Adrenal gland (tissue), 5 donors: ENCODE data around the gene PRC1.

Experiments used
- CTCF ChIP-seq, 6 experiments: fragments of 450-650 bp in 4 of 6; fragments of 200-600 bp in 2 of 6; sonication (generic) in 1 of 6; IDR thresholded peaks; 1 replicate in 5 of 6; 2 replicates in 1 of 6; pipeline versions ENCODE4 v1.5.1 to v1.8.0; 2016 to 2021; ENCODE audit warnings: antibody characterized with exemption in 6 of 6, mild to moderate bottlenecking in 2 of 6, moderate library complexity in 1 of 6
- POLR2A ChIP-seq, 2 donors: fragments of 450-650 bp; IDR thresholded peaks; one replicate each; pipeline ENCODE4 v1.6.1; 2017; ENCODE audit warnings: antibody characterized with exemption in 2 of 2, mild to moderate bottlenecking in 2 of 2, moderate library complexity in 1 of 2
- donor health status: DM: no; HTN: no; CAD: no.

- no peak for TF ChIP-seq POLR2A (IDR thresholded peaks at IDR 0.05)
- TF ChIP-seq CTCF (IDR thresholded peaks at IDR 0.05): no peak
Measured at GRCh38 chr15:90948506-90948905, 45.8 kb downstream of the PRC1 start.
